B cell (primary cell): Measurements from ENCODE around the gene CARMIL3. TPM values are rescaled to one million over a fixed set of nuclear protein-coding genes. Genes with fewer than 3 reads are reported as not detected.

ENCODE experiments used
- ATAC-seq: fragments of 200-7000 bp; cut with Tn5 transposase; one replicate; pipeline ENCODE4 v1.10.0; 2021; ENCODE audit warnings: low read depth, mild to moderate bottlenecking, moderate number of reproducible peaks, moderate library complexity
- CTCF ChIA-PET: fragments of 350-600 bp; sonication (Branson Sonifier 250); formaldehyde crosslinking; loops from one replicate; lab custom pipeline; 2021; ENCODE audit warnings: antibody characterized with exemption, inconsistent platforms; lab: Charles Lee
- POLR2A ChIA-PET: fragments of 350-600 bp; sonication (Branson Sonifier 250); formaldehyde crosslinking; loops from one replicate; lab custom pipeline; 2021; ENCODE audit warnings: antibody characterized with exemption; lab: Charles Lee
- DNase-seq: peaks from one replicate; pipeline ENCODE4 v3.0.0; 2013
- H2AFZ ChIP-seq: 2 replicates; pipeline ENCODE4 v1.6.1; 2012; ENCODE audit warnings: mild to moderate bottlenecking, low read depth, low read length; ENCODE audit not compliant: insufficient read depth, poor library complexity, severe bottlenecking
- H3K27ac ChIP-seq, 2 donors: 1 replicate in 1 of 2; 2 replicates in 1 of 2; pipeline ENCODE4 v1.5.1; 2012 to 2013; ENCODE audit warnings: low read length in 2 of 2, mild to moderate bottlenecking in 2 of 2, moderate library complexity in 1 of 2
- H3K27me3 ChIP-seq, 4 experiments: fragments of 200-600 bp in 1 of 4; sonication (generic) in 1 of 4; replicated peaks in 1 of 4; 1 replicate in 2 of 4; 2 replicates in 2 of 4; pipeline versions ENCODE4 v1.6.1 to v1.7.0; 2013 to 2016; ENCODE audit warnings: low read length in 3 of 4, mild to moderate bottlenecking in 2 of 4, mixed read lengths in 1 of 4, moderate library complexity in 1 of 4; ENCODE audit not compliant: insufficient read depth in 4 of 4, control insufficient read depth in 3 of 4; ENCODE audit errors: control extremely low read depth in 1 of 4
- H3K36me3 ChIP-seq, 2 experiments: replicated peaks in 1 of 2; 1 replicate in 1 of 2; 2 replicates in 1 of 2; pipeline versions ENCODE4 v1.6.1 to v1.7.1; 2013; ENCODE audit warnings: low read length in 1 of 2; ENCODE audit not compliant: insufficient read depth in 2 of 2, control insufficient read depth in 1 of 2; ENCODE audit errors: control extremely low read depth in 1 of 2, extremely low read depth in 1 of 2
- H3K4me1 ChIP-seq, 2 donors: fragments of 200-600 bp in 1 of 2; sonication (generic) in 1 of 2; 1 replicate in 1 of 2; 2 replicates in 1 of 2; pipeline versions ENCODE4 v1.5.1 to v1.6.1; 2013 to 2017; ENCODE audit warnings: low read length in 2 of 2; ENCODE audit not compliant: control insufficient read depth in 2 of 2, insufficient read depth in 2 of 2
- H3K4me2 ChIP-seq: replicated peaks from 2 replicates; pipeline ENCODE3; 2012; ENCODE audit warnings: mild to moderate bottlenecking, low read depth, low read length; ENCODE audit not compliant: poor library complexity, severe bottlenecking
- H3K4me3 ChIP-seq, 5 experiments: fragments of 200-600 bp in 1 of 5; sonication (generic) in 1 of 5; 1 replicate in 3 of 5; 2 replicates in 2 of 5; pipeline versions ENCODE4 v1.5.1 to v1.7.0; 2011 to 2016; ENCODE audit warnings: low read length in 4 of 5, mild to moderate bottlenecking in 4 of 5, low read depth in 2 of 5, control low read depth in 1 of 5, moderate library complexity in 1 of 5; ENCODE audit not compliant: insufficient read depth in 1 of 5; ENCODE audit errors: control extremely low read depth in 1 of 5, extremely low read depth in 1 of 5
- H3K79me2 ChIP-seq: fragments of 200-600 bp; sonication (generic); one replicate; pipeline ENCODE4 v1.6.0; 2016; ENCODE audit warnings: low read length; ENCODE audit not compliant: control insufficient read depth, insufficient read depth
- H3K9ac ChIP-seq: fragments of 200-600 bp; sonication (generic); 2 replicates; pipeline ENCODE4 v1.6.1; 2017; ENCODE audit warnings: mild to moderate bottlenecking, low read length, moderate library complexity
- H3K9me3 ChIP-seq, 3 donors: one replicate each; pipeline versions ENCODE4 v1.6.1 to v1.7.1; 2013; ENCODE audit warnings: low read length in 2 of 3; ENCODE audit not compliant: control insufficient read depth in 2 of 3, insufficient read depth in 1 of 3; ENCODE audit errors: control extremely low read depth in 1 of 3
- H4K20me1 ChIP-seq: 2 replicates; pipeline ENCODE4 v1.6.0; 2012; ENCODE audit warnings: mild to moderate bottlenecking, low read length; ENCODE audit not compliant: insufficient read depth, control insufficient read depth, poor library complexity, severe bottlenecking
- H3K27ac Mint-ChIP-seq: one replicate; pipeline ENCODE4 v1.8.0; 2021; ENCODE audit warnings: mixed read lengths
- H3K27me3 Mint-ChIP-seq: one replicate; pipeline ENCODE4 v1.8.0; 2021; ENCODE audit warnings: mixed read lengths
- H3K4me1 Mint-ChIP-seq: one replicate; pipeline ENCODE4 v1.8.0; 2021; ENCODE audit warnings: mixed read lengths
- H3K4me3 Mint-ChIP-seq: one replicate; pipeline ENCODE4 v1.8.0; 2021; ENCODE audit warnings: mixed read lengths
- H3K9me3 Mint-ChIP-seq: one replicate; pipeline ENCODE4 v1.8.0; 2022; ENCODE audit warnings: mixed read lengths; ENCODE audit not compliant: insufficient read depth
- CTCF ChIP-seq: fragments of 200-600 bp; IDR thresholded peaks from one replicate; pipeline ENCODE4 v1.8.0; 2022; ENCODE audit warnings: antibody characterized with exemption, mild to moderate bottlenecking
- EZH2 ChIP-seq: IDR thresholded peaks from 2 replicates; pipeline ENCODE4 v1.6.1; 2012; ENCODE audit warnings: borderline replicate concordance, low read depth, mild to moderate bottlenecking, moderate library complexity, low read length; ENCODE audit not compliant: insufficient read depth, poor library complexity, severe bottlenecking
- WGBS: methylation state at CpG from one replicate; pipeline ENCODE4 v1.1.5; 2013; ENCODE audit warnings: missing lambda C conversion rate; ENCODE audit not compliant: insufficient coverage; 5-methylcytosine and 5-hydroxymethylcytosine counted together
- intact Hi-C: fragments of 100-400 bp; cut with micrococcal nuclease; formaldehyde crosslinking; loops from one replicate; pipeline ENCODE4 v1.10.0; 2022
- polyA plus RNA-seq: library from polyadenylated mRNA; depleted of rRNA; stranded (reverse); fragments of >200 nt; gene quantifications from 2 replicates; pipeline ENCODE4 v1.2.3, GENCODE V29; 2012
- total RNA-seq, 2 donors: library from RNA; stranded (reverse); fragments of 120-200 nt in 1 of 2; gene quantifications; 1 replicate in 1 of 2; 2 replicates in 1 of 2; pipeline versions ENCODE4 v1.2.3 to v1.2.4, GENCODE V29; 2013 to 2022

CARMIL3 gene
- total and polyA plus RNA-seq, 2 donors (not counting 1 experiment from before 2014, with no cell fraction given), result 1.0 to 7.2 TPM

GRCh38 chr14:24096545-24097181 lies 44.9 kb downstream of the CARMIL3 start:
- no peaks in the 10 kb centered on the region for H3K27me3 Mint-ChIP-seq
- no peak overlapping the region for H2AFZ ChIP-seq
- H3K9ac ChIP-seq, result no peak overlapping the region
- H3K4me2 ChIP-seq, result no peak overlapping the region
- ChIA-PET CTCF (interaction anchor here (0.6 to 12.1 kb wide), 6 partner anchors 9 to 91 kb away, joined by 3 to 292 read pairs (median 51); partner anchors contain the start of gene IRF9), POLR2A (interaction anchor here (0.7 to 4.1 kb wide), 4 partner anchors 9 to 1086 kb away, joined by 4 to 35 read pairs (median 14); partner anchors contain the start of genes DCAF11 and NRL)
- H3K4me1 Mint-ChIP-seq, result peaks cover 29% of the 10 kb centered on the region
- H3K79me2 ChIP-seq, result peaks cover 33% of the 10 kb centered on the region
- TF ChIP-seq CTCF (no peak), EZH2 (no peak)
- no peaks in the 10 kb centered on the region for H3K9me3 Mint-ChIP-seq
- no peak overlapping the region for H3K4me3 ChIP-seq
- H4K20me1 ChIP-seq, result peaks cover 7% of the 10 kb centered on the region
- H3K4me1 ChIP-seq, result peaks cover 5 to 26% of the 10 kb centered on the region in 2 donors
- no peaks in the 10 kb centered on the region for H3K9me3 ChIP-seq
- H3K27me3 ChIP-seq, result no peaks in the 10 kb centered on the region
- intact Hi-C loops, result no loop called here
- H3K4me3 Mint-ChIP-seq, result peak overlapping the region; percentile 59
- DNase-seq, result no peak
- over 99% methylated on average over 8 of the region's 8 CpGs for WGBS
- H3K27ac Mint-ChIP-seq, result peak overlapping the region; percentile 71
- ATAC-seq, result no peak
- peaks cover 2 to 44% of the 10 kb centered on the region in 2 experiments for H3K36me3 ChIP-seq
- H3K27ac ChIP-seq, result no peak overlapping the region

- no peak overlapping the region for H3K4me3 Mint-ChIP-seq
- WGBS, result 99% methylated on average over 15 of the region's 16 CpGs
- DNase-seq, result no peak
- Histone ChIP-seq H3K27me3 (no peaks in the 10 kb centered on the region), H3K36me3 (peaks cover 2 to 57% of the 10 kb centered on the region in 2 experiments), H3K79me2 (peaks cover 40% of the 10 kb centered on the region), H4K20me1 (peaks cover 7% of the 10 kb centered on the region), H3K4me2 (no peak overlapping the region), H2AFZ (no peak overlapping the region), H3K9me3 (no peaks in the 10 kb centered on the region), H3K27ac (no peak overlapping the region), H3K4me3 (no peak overlapping the region), H3K9ac (no peak overlapping the region), H3K4me1 (peaks cover 5 to 24% of the 10 kb centered on the region in 2 donors)
- H3K4me1 Mint-ChIP-seq, result peaks cover 23% of the 10 kb centered on the region
- TF ChIP-seq CTCF (no peak), EZH2 (no peak)
- ChIA-PET CTCF (interaction anchor here (10.7 to 12.1 kb wide), 2 partner anchors 7 to 42 kb away, joined by 198 to 292 read pairs; no protein-coding TSS in a partner anchor), POLR2A (no interaction called here)
- H3K27ac Mint-ChIP-seq, result no peak overlapping the region
- ATAC-seq, result no peak
- intact Hi-C loops, result no loop called here
- H3K27me3 Mint-ChIP-seq, result no peaks in the 10 kb centered on the region
- no peaks in the 10 kb centered on the region for H3K9me3 Mint-ChIP-seq
These were observed 46.6 kb downstream of the CARMIL3 start for GRCh38 chr14:24098229-24098926.
